K562 (cell line): Measurements from ENCODE around the gene PMPCB. TPM values are rescaled to one million over a fixed set of nuclear protein-coding genes. Genes with fewer than 3 reads are reported as not detected.
A peak's percentile ranks its signal among the peaks of the same experiment; 100 is the strongest.

Experiments used
- CBFA2T2 ChIP-seq: fragments of 450-650 bp; conservative IDR thresholded peaks from 2 replicates; pipeline ENCODE4 v1.6.1; 2017; ENCODE audit warnings: mild to moderate bottlenecking
- CBFA2T3 ChIP-seq: fragments of 450-650 bp; IDR thresholded peaks from 2 replicates; pipeline ENCODE4 v1.6.1; 2017
- E2F1 ChIP-seq: sonication (generic); formaldehyde crosslinking; IDR thresholded peaks from 2 replicates; pipeline ENCODE4 v1.8.1; 2023; ENCODE audit warnings: mild to moderate bottlenecking, missing genetic modification reagents, moderate library complexity
- GTF2F1 ChIP-seq: IDR thresholded peaks from 2 replicates; pipeline ENCODE4 v1.6.1; 2011; ENCODE audit warnings: low read depth, low read length, improper control_type of control experiment
- HDGF ChIP-seq: fragments of 450-650 bp; IDR thresholded peaks from 2 replicates; pipeline ENCODE4 v1.6.1; 2016
- HIVEP1 ChIP-seq: fragments of 250-450 bp; sonication (Bioruptor Pico); IDR thresholded peaks from 2 replicates; pipeline ENCODE4 v1.4.0; 2020; ENCODE audit warnings: mild to moderate bottlenecking
- HNRNPH1 ChIP-seq: fragments of 200-400 bp; formaldehyde crosslinking; optimal IDR thresholded peaks from 2 replicates; pipeline ENCODE3; 2017; ENCODE audit warnings: low read depth, mild to moderate bottlenecking, low read length, moderate library complexity
- IRF1 ChIP-seq: sonication (generic); formaldehyde crosslinking; IDR thresholded peaks from 2 replicates; pipeline ENCODE4 v1.8.0; 2022; ENCODE audit warnings: missing genetic modification reagents, mild to moderate bottlenecking, borderline replicate concordance
- MBD2 ChIP-seq: sonication (generic); IDR thresholded peaks from 2 replicates; pipeline ENCODE4 v1.6.1; 2016; ENCODE audit warnings: low read depth, borderline replicate concordance
- MTA3 ChIP-seq: fragments of 450-650 bp; formaldehyde crosslinking; IDR thresholded peaks from 2 replicates; pipeline ENCODE4 v1.6.1; 2017; ENCODE audit warnings: mild to moderate bottlenecking, borderline replicate concordance
- NCOA2 ChIP-seq, 2 experiments: fragments of 450-650 bp; IDR thresholded peaks; 2 replicates each; pipeline ENCODE4 v1.6.1; 2018; ENCODE audit warnings: mild to moderate bottlenecking in 2 of 2, moderate library complexity in 1 of 2; ENCODE audit not compliant: partially characterized antibody in 2 of 2
- PTTG1 ChIP-seq: fragments of 450-650 bp; IDR thresholded peaks from 2 replicates; pipeline ENCODE4 v1.6.1; 2016; ENCODE audit warnings: low read depth, mild to moderate bottlenecking, missing genetic modification characterization, missing compliant biosample characterization
- RNF219 ChIP-seq: fragments of 250-450 bp; sonication (Bioruptor Pico); IDR thresholded peaks from 2 replicates; pipeline ENCODE4 v1.5.0; 2022; ENCODE audit warnings: mild to moderate bottlenecking
- SMARCA5 ChIP-seq: fragments of 450-650 bp; IDR thresholded peaks from 2 replicates; pipeline ENCODE4 v1.6.1; 2016
- SMARCE1 ChIP-seq: fragments of 450-650 bp; IDR thresholded peaks from 2 replicates; pipeline ENCODE4 v1.7.1; 2016; ENCODE audit warnings: mild to moderate bottlenecking
- THAP7 ChIP-seq: fragments of 250-450 bp; sonication (Bioruptor Pico); IDR thresholded peaks from 2 replicates; pipeline ENCODE4 v1.5.0; 2021
- ZBTB34 ChIP-seq: fragments of 250-450 bp; sonication (Bioruptor Pico); IDR thresholded peaks from 2 replicates; pipeline ENCODE4 v1.8.0; 2021; ENCODE audit warnings: mild to moderate bottlenecking, moderate library complexity
- ZMIZ1 ChIP-seq, 2 experiments: fragments of 150-350 bp in 1 of 2; IDR thresholded peaks; 2 replicates each; pipeline ENCODE4 v1.6.1; 2012 to 2016; ENCODE audit warnings: low read depth in 2 of 2, low read length in 2 of 2, mild to moderate bottlenecking in 1 of 2, moderate library complexity in 1 of 2
- ZNF707 ChIP-seq: fragments of 250-450 bp; sonication (Bioruptor Pico); conservative IDR thresholded peaks from 2 replicates; pipeline ENCODE4 v1.8.0; 2022; ENCODE audit warnings: inconsistent platforms, mild to moderate bottlenecking, moderate library complexity
- polyA plus RNA-seq, 8 experiments: library from polyadenylated mRNA; depleted of rRNA in 4 of 8; stranded (reverse) in 5 of 8; unstranded in 3 of 8; fragments of >200 nt; fragmentation: Nextera tagmentation in 2 of 8; fragmentation: Illumina TruSeq in 1 of 8; extraction: Ambion mirVana in 2 of 8; extraction: Trizol in 1 of 8; gene quantifications; 2 replicates each; pipeline versions ENCODE4 v1.2.1 to v1.2.3, GENCODE V29; 2011 to 2014; ENCODE audit warnings: inconsistent platforms in 1 of 8, missing spikeins in 1 of 8
- total RNA-seq, 7 experiments: library from RNA; depleted of rRNA in 6 of 7; stranded (reverse); fragments of >200 nt in 6 of 7; fragmentation: Illumina TruSeq in 2 of 7; extraction: Trizol in 2 of 7; gene quantifications; 2 replicates each; pipeline versions ENCODE4 v1.2.1 to v1.2.3, GENCODE V29; 2011 to 2021; ENCODE audit warnings: low replicate concordance in 1 of 7

Gene PMPCB
- total and polyA plus RNA-seq, 9 of the 15 experiments (the other 6 are each of a cell fraction or from before 2014, with no cell fraction given) = 61.2 to 209 (median 105) TPM

GRCh38 chr7:103347507-103348267 lies 50.5 kb downstream of the PMPCB start, which contains the start of gene PSMC2 (continued):
- TF ChIP-seq ZBTB34 (CRISPR knock-in tag) (no peak), E2F1 (CRISPR knock-in tag) (peak; percentile 80), IRF1 (CRISPR knock-in tag) (no peak), HIVEP1 (CRISPR knock-in tag) (no peak), SMARCA5 (no peak), ZNF707 (no peak), HNRNPH1 (no peak), HDGF (no peak), MBD2 (peak; percentile 66), CBFA2T2 (no peak; the same call in 1 of the 2 replicates), ZMIZ1 (IDR thresholded peaks at IDR 0.05; ENCODE audit: low read depth in 2 of 2, low read length in 2 of 2) (peak in 1 of 2 experiments; percentile 58; a peak in 2 of 4 replicates), NCOA2 (IDR thresholded peaks at IDR 0.05; ENCODE audit: partially characterized antibody in 2 of 2) (no peak), THAP7 (CRISPR knock-in tag) (no peak), RNF219 (no peak), PTTG1 (tag) (no peak), MTA3 (peak; percentile 73; the same call in 1 of the 2 replicates), SMARCE1 (no peak; the same call in 1 of the 2 replicates), CBFA2T3 (no peak), GTF2F1 (no peak)
